Vagina (tissue), 2 donors: ENCODE measurements around the gene GLYATL3. TPM values are rescaled to one million over a fixed set of nuclear protein-coding genes. Genes with fewer than 3 reads are reported as not detected.

ENCODE experiments used
- DNase-seq, 2 donors: peaks; one replicate each; pipeline ENCODE4 v3.0.0-alpha.2; 2017; ENCODE audit errors: extremely low spot score in 2 of 2
- H3K27ac ChIP-seq: fragments of 200-600 bp; sonication (generic); one replicate; pipeline ENCODE4 v1.5.1; 2019
- H3K27me3 ChIP-seq: fragments of 200-600 bp; sonication (generic); one replicate; pipeline ENCODE4 v1.5.1; 2019
- H3K36me3 ChIP-seq, 2 donors: fragments of 200-600 bp; sonication (generic); one replicate each; pipeline ENCODE4 v1.5.1; 2017 to 2019
- H3K4me1 ChIP-seq: fragments of 200-600 bp; sonication (generic); one replicate; pipeline ENCODE4 v1.5.1; 2019
- H3K4me3 ChIP-seq, 2 donors: fragments of 200-600 bp; sonication (generic); 1 replicate in 1 of 2; 2 replicates in 1 of 2; pipeline ENCODE4 v1.5.1; 2016 to 2019
- H3K9me3 ChIP-seq: fragments of 200-600 bp; sonication (generic); one replicate; pipeline ENCODE4 v1.5.1; 2019
- CTCF ChIP-seq, 3 experiments: fragments of 450-650 bp in 2 of 3; fragments of 200-600 bp in 1 of 3; sonication (generic) in 1 of 3; IDR thresholded peaks; one replicate each; pipeline ENCODE4 v1.5.1; 2017 to 2019; ENCODE audit warnings: antibody characterized with exemption in 3 of 3, mild to moderate bottlenecking in 2 of 3, moderate library complexity in 2 of 3
- POLR2A ChIP-seq, 2 donors: fragments of 450-650 bp; IDR thresholded peaks; one replicate each; pipeline ENCODE4 v1.6.1; 2017; ENCODE audit warnings: antibody characterized with exemption in 2 of 2, mild to moderate bottlenecking in 2 of 2, moderate library complexity in 2 of 2
- POLR2AphosphoS5 ChIP-seq, 2 donors: sonication (generic); formaldehyde crosslinking; IDR thresholded peaks; one replicate each; pipeline ENCODE4 v1.9.0; 2017; ENCODE audit warnings: antibody characterized with exemption in 2 of 2, mild to moderate bottlenecking in 2 of 2, low read depth in 1 of 2; ENCODE audit not compliant: insufficient read depth in 1 of 2
- intact Hi-C: fragments of 100-400 bp; cut with DNase I; formaldehyde crosslinking; loops from one replicate; pipeline ENCODE4 v1.15.1; 2023
- total RNA-seq: library from RNA; depleted of rRNA; stranded (reverse); fragments of >200 nt; gene quantifications from one replicate; pipeline ENCODE4 v1.2.3, GENCODE V29; 2016

Gene GLYATL3
- total RNA-seq, 1 donor from 2014 or later, result not detected

- H3K9me3 ChIP-seq, result no peaks in the 10 kb centered on the region
- DNase-seq, result no peak
- H3K27ac ChIP-seq, result no peak overlapping the region
- intact Hi-C loops, result no loop called here
- no peak for TF ChIP-seq POLR2A (IDR thresholded peaks at IDR 0.05)
- TF ChIP-seq POLR2AphosphoS5 (IDR thresholded peaks at IDR 0.05; ENCODE audit: insufficient read depth in 1 of 2, low read depth in 1 of 2), result no peak
- TF ChIP-seq CTCF (IDR thresholded peaks at IDR 0.05), result no peak
- no peaks in the 10 kb centered on the region for H3K4me1 ChIP-seq
- H3K27me3 ChIP-seq, result no peaks in the 10 kb centered on the region
- no peaks in the 10 kb centered on the region for H3K36me3 ChIP-seq
- H3K4me3 ChIP-seq, result no peak overlapping the region
These were observed 23.2 kb downstream of the GLYATL3 start for GRCh38 chr6:49522710-49523593.

DNA sequence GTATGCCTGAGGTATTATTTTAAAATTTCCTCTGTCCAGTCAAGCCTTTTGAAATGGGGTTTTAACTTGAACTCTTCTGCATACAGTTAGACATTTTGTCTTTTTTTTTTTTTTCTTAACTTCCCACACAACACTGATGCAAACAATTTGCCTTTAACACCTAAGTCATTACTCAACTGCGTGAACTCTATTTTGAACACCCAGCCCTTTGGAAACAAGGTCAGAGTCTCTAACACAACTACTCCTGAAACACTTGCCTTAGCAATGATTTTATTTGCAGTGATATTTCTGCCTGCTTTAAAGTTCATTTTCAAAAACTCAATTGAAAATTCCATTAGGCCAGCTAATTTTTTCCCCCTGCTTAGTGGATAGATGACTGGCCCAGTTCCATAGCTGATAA lies 24.2 kb downstream of the GLYATL3 start:
- H3K9me3 ChIP-seq, result no peaks in the 10 kb centered on the region

DNA sequence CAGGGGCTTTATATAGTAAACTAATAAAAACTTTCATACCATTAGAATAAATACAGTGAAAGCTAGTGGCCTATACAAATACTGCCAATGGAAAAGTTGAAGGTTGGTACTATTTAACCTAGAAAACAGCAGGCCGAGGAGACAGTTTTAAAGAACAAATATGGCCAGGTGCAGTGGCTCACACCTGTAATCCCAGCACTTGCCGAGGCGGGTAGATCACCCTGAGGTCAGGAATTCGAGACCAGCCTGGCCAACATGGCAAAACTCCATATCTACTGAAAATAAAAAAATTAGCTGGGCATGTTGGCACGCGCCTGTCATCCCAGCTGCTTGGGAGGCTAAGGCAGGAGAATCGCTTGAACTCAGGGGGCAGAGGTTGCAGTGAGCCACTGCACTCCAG lies 24.8 kb downstream of the GLYATL3 start:
- no peak for DNase-seq
- Histone ChIP-seq H3K4me3 (no peak overlapping the region), H3K27ac (no peak overlapping the region), H3K4me1 (no peaks in the 10 kb centered on the region), H3K9me3 (no peaks in the 10 kb centered on the region), H3K36me3 (no peaks in the 10 kb centered on the region), H3K27me3 (no peaks in the 10 kb centered on the region)
- TF ChIP-seq CTCF (IDR thresholded peaks at IDR 0.05) (no peak), POLR2AphosphoS5 (IDR thresholded peaks at IDR 0.05; ENCODE audit: insufficient read depth in 1 of 2, low read depth in 1 of 2) (no peak), POLR2A (IDR thresholded peaks at IDR 0.05) (no peak)
- intact Hi-C loops, result no loop called here

More for the DNA sequence above, 24.2 kb downstream of the GLYATL3 start:
- DNase-seq, result no peak
- no peak overlapping the region for H3K4me3 ChIP-seq
- H3K27ac ChIP-seq, result no peak overlapping the region
- intact Hi-C loops, result no loop called here
- H3K27me3 ChIP-seq, result no peaks in the 10 kb centered on the region
- no peaks in the 10 kb centered on the region for H3K4me1 ChIP-seq
- H3K36me3 ChIP-seq, result no peaks in the 10 kb centered on the region
- TF ChIP-seq CTCF (IDR thresholded peaks at IDR 0.05), result no peak

- TF ChIP-seq CTCF (IDR thresholded peaks at IDR 0.05) (no peak), POLR2AphosphoS5 (IDR thresholded peaks at IDR 0.05; ENCODE audit: insufficient read depth in 1 of 2, low read depth in 1 of 2) (no peak), POLR2A (IDR thresholded peaks at IDR 0.05) (no peak)
- H3K4me1 ChIP-seq, result no peaks in the 10 kb centered on the region
- H3K9me3 ChIP-seq, result no peaks in the 10 kb centered on the region
- no peaks in the 10 kb centered on the region for H3K27me3 ChIP-seq
- no peaks in the 10 kb centered on the region for H3K36me3 ChIP-seq
- no peak overlapping the region for H3K27ac ChIP-seq
- intact Hi-C loops, result no loop called here
- H3K4me3 ChIP-seq, result no peak overlapping the region
- no peak for DNase-seq
These were observed 26.9 kb downstream of the GLYATL3 start for GRCh38 chr6:49526598-49526997.

- no peak for DNase-seq
- no peaks in the 10 kb centered on the region for H3K36me3 ChIP-seq
- no peaks in the 10 kb centered on the region for H3K9me3 ChIP-seq
- TF ChIP-seq CTCF (IDR thresholded peaks at IDR 0.05) (no peak), POLR2A (IDR thresholded peaks at IDR 0.05) (no peak), POLR2AphosphoS5 (IDR thresholded peaks at IDR 0.05; ENCODE audit: insufficient read depth in 1 of 2, low read depth in 1 of 2) (no peak)
- no peaks in the 10 kb centered on the region for H3K4me1 ChIP-seq
- intact Hi-C loops, result no loop called here
- no peaks in the 10 kb centered on the region for H3K27me3 ChIP-seq
- H3K27ac ChIP-seq, result no peak overlapping the region
- H3K4me3 ChIP-seq, result no peak overlapping the region
These were observed 27.6 kb downstream of the GLYATL3 start for GRCh38 chr6:49527320-49527719.
